Measurements from ENCODE around the gene TXNIP. TPM values are rescaled to one million over a fixed set of nuclear protein-coding genes. Genes with fewer than 3 reads are reported as not detected.

The TXNIP gene, protein sequence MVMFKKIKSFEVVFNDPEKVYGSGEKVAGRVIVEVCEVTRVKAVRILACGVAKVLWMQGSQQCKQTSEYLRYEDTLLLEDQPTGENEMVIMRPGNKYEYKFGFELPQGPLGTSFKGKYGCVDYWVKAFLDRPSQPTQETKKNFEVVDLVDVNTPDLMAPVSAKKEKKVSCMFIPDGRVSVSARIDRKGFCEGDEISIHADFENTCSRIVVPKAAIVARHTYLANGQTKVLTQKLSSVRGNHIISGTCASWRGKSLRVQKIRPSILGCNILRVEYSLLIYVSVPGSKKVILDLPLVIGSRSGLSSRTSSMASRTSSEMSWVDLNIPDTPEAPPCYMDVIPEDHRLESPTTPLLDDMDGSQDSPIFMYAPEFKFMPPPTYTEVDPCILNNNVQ
- total RNA-seq (1,197 TPM), polyA plus RNA-seq (ENCODE audit: insufficient read depth, low read depth, low replicate concordance) (356 TPM)
- long read RNA-seq, donor 1, transcript TXNIP-202 (2 exons, 509 nt) = minor isoform, 9 of 180 reads
- long read RNA-seq, donor 1, transcript TXNIP-204 (8 exons, 2,926 nt) = major isoform, 99 of 180 reads
- long read RNA-seq, donor 1, partial matches to known transcripts = 70 of 180 reads
- long read RNA-seq, donor 1, other reads (novel, unspliced or antisense) = 0 of 180 reads
- long read RNA-seq, donor 2, transcript TXNIP-204 (8 exons, 2,926 nt) = major isoform, 74 of 134 reads
- long read RNA-seq, donor 2, partial matches to known transcripts = 58 of 134 reads
- long read RNA-seq, donor 2, other reads (novel, unspliced or antisense) = 0 of 134 reads
- long read RNA-seq, donor 3, transcript TXNIP-204 (8 exons, 2,926 nt) = major isoform, 86 of 163 reads
- long read RNA-seq, donor 3, partial matches to known transcripts = 59 of 163 reads
- long read RNA-seq, donor 3, other reads (novel, unspliced or antisense) = 15 of 163 reads
- long read RNA-seq, donor 4, transcript TXNIP-204 (8 exons, 2,926 nt) = major isoform, 48 of 62 reads
- long read RNA-seq, donor 4, partial matches to known transcripts = 12 of 62 reads
- long read RNA-seq, donor 4, other reads (novel, unspliced or antisense) = 0 of 62 reads
- long read RNA-seq, donor 5, transcript TXNIP-204 (8 exons, 2,926 nt) = major isoform, 6 of 6 reads
- long read RNA-seq, donor 5, partial matches to known transcripts = 0 of 6 reads
- long read RNA-seq, donor 5, other reads (novel, unspliced or antisense) = 0 of 6 reads
- long read RNA-seq, donor 6, transcript TXNIP-202 (2 exons, 509 nt) = minor isoform, 5 of 284 reads
- long read RNA-seq, donor 6, transcript TXNIP-204 (8 exons, 2,926 nt) = major isoform, 82 of 284 reads
- long read RNA-seq, donor 6, partial matches to known transcripts = 186 of 284 reads
- long read RNA-seq, donor 6, other reads (novel, unspliced or antisense) = 9 of 284 reads
- long read RNA-seq, donor 7, transcript TXNIP-202 (2 exons, 509 nt) = minor isoform, 33 of 288 reads
- long read RNA-seq, donor 7, transcript TXNIP-204 (8 exons, 2,926 nt) = major isoform, 138 of 288 reads
- long read RNA-seq, donor 7, partial matches to known transcripts = 96 of 288 reads
- long read RNA-seq, donor 7, other reads (novel, unspliced or antisense) = 19 of 288 reads
- long read RNA-seq, donor 8, transcript TXNIP-204 (8 exons, 2,926 nt) = major isoform, 48 of 145 reads
- long read RNA-seq, donor 8, transcript TXNIP-202 (2 exons, 509 nt) = minor isoform, 7 of 145 reads
- long read RNA-seq, donor 8, partial matches to known transcripts = 85 of 145 reads
- long read RNA-seq, donor 8, other reads (novel, unspliced or antisense) = 5 of 145 reads
- long read RNA-seq, donor 9, transcript TXNIP-204 (8 exons, 2,926 nt) = major isoform, 34 of 137 reads
- long read RNA-seq, donor 9, partial matches to known transcripts = 94 of 137 reads
- long read RNA-seq, donor 9, other reads (novel, unspliced or antisense) = 5 of 137 reads
- long read RNA-seq, donor 10, transcript TXNIP-204 (8 exons, 2,926 nt) = major isoform, 68 of 139 reads
- long read RNA-seq, donor 10, partial matches to known transcripts = 64 of 139 reads
- long read RNA-seq, donor 10, other reads (novel, unspliced or antisense) = 0 of 139 reads

DNA sequence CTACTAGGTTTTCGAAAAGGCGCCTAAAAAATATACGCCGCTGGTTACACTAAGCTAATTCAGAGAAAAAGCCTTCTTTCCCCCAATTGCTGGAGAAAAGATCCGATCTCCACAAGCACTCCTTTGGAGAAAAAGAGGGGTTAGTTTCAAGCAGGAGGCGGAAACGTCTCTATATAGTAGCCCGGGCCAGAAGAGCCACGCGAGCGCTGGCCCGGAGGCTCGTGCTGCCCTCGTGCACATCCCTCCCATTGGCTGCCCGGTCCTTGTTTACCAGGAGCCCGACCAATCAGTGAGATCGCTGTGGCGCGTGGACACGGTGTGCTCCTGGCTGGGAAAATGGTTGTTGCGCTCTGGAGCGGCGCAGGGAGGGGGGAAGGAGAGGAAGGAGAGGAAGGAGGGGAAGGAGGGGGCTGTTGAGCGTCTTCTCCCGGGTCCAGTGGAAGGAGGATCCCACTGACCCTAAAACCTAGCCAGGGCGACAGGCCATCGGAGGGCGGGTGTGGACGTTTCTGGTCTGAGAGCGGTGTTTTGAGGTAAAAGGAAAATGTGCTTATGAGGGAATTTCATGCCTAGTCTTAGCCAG, at the start of gene TXNIP:
Gene TXNIP (minus strand): TSS at position 147 of the 583 bp plus-strand sequence. CDS start 313 bp downstream, outside the sequence.
- peak within 1 kb of the TSS; percentile 90 to 99 (median 99) for H3K4me3 ChIP-seq (ENCODE audit: low read length in 3 of 3)
- intact Hi-C loops (cut with DNase I) = no loop called here
- peak; percentile 75 for FAIRE-seq
- peak within 1 kb of the TSS; percentile 94 to 99 for H3K27ac ChIP-seq (ENCODE audit: low read depth in 2 of 2, low read length in 2 of 2)
- H3K27me3 ChIP-seq (ENCODE audit: control insufficient read depth, insufficient read depth, low read length) = no peaks in the 10 kb centered on the region
- peak within 1 kb of the TSS; percentile 91 to 99 (median 98) for H3K9ac ChIP-seq (ENCODE audit: low read length in 3 of 3)
- no peak for TF ChIP-seq CTCF (IDR thresholded peaks at IDR 0.05; ENCODE audit: borderline replicate concordance, extremely low read depth, insufficient read depth)
- peaks cover 7 to 16% (median 11%) of the 10 kb centered on the region in 3 donors for H3K4me1 ChIP-seq (ENCODE audit: control insufficient read depth in 2 of 3, insufficient read depth in 2 of 3, low read depth in 1 of 3, low read length in 3 of 3)
- peaks cover 23 to 44% (median 31%) of the 10 kb centered on the region in 3 donors for H3K36me3 ChIP-seq (ENCODE audit: control insufficient read depth in 2 of 3, insufficient read depth in 3 of 3, low read length in 3 of 3)
- H3K9me3 ChIP-seq (ENCODE audit: control insufficient read depth in 2 of 3, insufficient read depth in 1 of 3, low read length in 3 of 3) = no peaks in the 10 kb centered on the region
- peak; percentile 99 to 100 (median 99) for DNase-seq

GRCh38 chr1:146039844-146040194, 43.4 kb upstream of the TXNIP start:
- H3K36me3 ChIP-seq (ENCODE audit: control insufficient read depth in 2 of 3, insufficient read depth in 3 of 3, low read length in 3 of 3) = no peaks in the 10 kb centered on the region
- H3K27ac ChIP-seq (ENCODE audit: low read depth in 2 of 2, low read length in 2 of 2) = no peak overlapping the region
- FAIRE-seq (no peak), DNase-seq (peak in 1 of 5 donors; percentile 45)
- H3K4me3 ChIP-seq (ENCODE audit: low read length in 3 of 3) = peak overlapping the region in 1 of 3 donors; percentile 39
- TF ChIP-seq CTCF (IDR thresholded peaks at IDR 0.05; ENCODE audit: borderline replicate concordance, extremely low read depth, insufficient read depth) = no peak
- no peaks in the 10 kb centered on the region for H3K9me3 ChIP-seq (ENCODE audit: control insufficient read depth in 2 of 3, insufficient read depth in 1 of 3, low read length in 3 of 3)
- intact Hi-C loops (cut with DNase I) = no loop called here
- H3K4me1 ChIP-seq (ENCODE audit: control insufficient read depth in 2 of 3, insufficient read depth in 2 of 3, low read depth in 1 of 3, low read length in 3 of 3) = peaks cover 0 to 3% (median 3%) of the 10 kb centered on the region in 3 donors
- H3K27me3 ChIP-seq (ENCODE audit: control insufficient read depth, insufficient read depth, low read length) = no peaks in the 10 kb centered on the region
- no peak overlapping the region for H3K9ac ChIP-seq (ENCODE audit: low read length in 3 of 3)

Measured in kidney (tissue), 22 donors.